ENCODE data around the gene ESYT3. TPM values are rescaled to one million over a fixed set of nuclear protein-coding genes. Genes with fewer than 3 reads are reported as not detected.

Gene ESYT3
- polyA plus RNA-seq, 4 donors, result 0.22 to 1.4 (median 0.31) TPM; not detected in 1

- no peak for DNase-seq
- no peak for FAIRE-seq
- no peaks in the 10 kb centered on the region for H3K4me1 ChIP-seq (ENCODE audit: control insufficient read depth in 3 of 3, insufficient read depth in 2 of 3, low read depth in 1 of 3, low read length in 2 of 3)
- no peaks in the 10 kb centered on the region for H3K9me3 ChIP-seq (ENCODE audit: control insufficient read depth in 2 of 2, insufficient read depth in 1 of 2, low read depth in 1 of 2, low read length in 1 of 2)
- H3K36me3 ChIP-seq (ENCODE audit: control insufficient read depth in 3 of 3, insufficient read depth in 2 of 3, low read depth in 1 of 3, low read length in 3 of 3), result peaks cover 0 to 2% (median 0%) of the 10 kb centered on the region in 3 donors
- WGBS, 3 donors, result 90 to 92% (median 91%) methylated on average over 12 of the region's 12 CpGs
- no peaks in the 10 kb centered on the region for H3K27me3 ChIP-seq (ENCODE audit: control insufficient read depth in 3 of 3, insufficient read depth in 3 of 3, low read length in 3 of 3)
- H3K27ac ChIP-seq (ENCODE audit: low read depth in 1 of 3, low read length in 2 of 3), result no peak overlapping the region
- H3K4me3 ChIP-seq (ENCODE audit: low read depth in 1 of 3, low read length in 3 of 3), result no peak overlapping the region
Observed at GRCh38 chr3:138395865-138396751, 38.3 kb upstream of the ESYT3 start.

- peaks cover 0 to 2% (median 0%) of the 10 kb centered on the region in 3 donors for H3K36me3 ChIP-seq (ENCODE audit: control insufficient read depth in 3 of 3, insufficient read depth in 2 of 3, low read depth in 1 of 3, low read length in 3 of 3)
- no peaks in the 10 kb centered on the region for H3K9me3 ChIP-seq (ENCODE audit: control insufficient read depth in 2 of 2, insufficient read depth in 1 of 2, low read depth in 1 of 2, low read length in 1 of 2)
- DNase-seq, result no peak
- H3K4me3 ChIP-seq (ENCODE audit: low read depth in 1 of 3, low read length in 3 of 3), result no peak overlapping the region
- FAIRE-seq, result no peak
- H3K27ac ChIP-seq (ENCODE audit: low read depth in 1 of 3, low read length in 2 of 3), result no peak overlapping the region
- WGBS, 3 donors, result 82 to 88% (median 87%) methylated on average over 14 of the region's 14 CpGs
- no peaks in the 10 kb centered on the region for H3K27me3 ChIP-seq (ENCODE audit: control insufficient read depth in 3 of 3, insufficient read depth in 3 of 3, low read length in 3 of 3)
- H3K4me1 ChIP-seq (ENCODE audit: control insufficient read depth in 3 of 3, insufficient read depth in 2 of 3, low read depth in 1 of 3, low read length in 2 of 3), result no peaks in the 10 kb centered on the region
Observed at GRCh38 chr3:138396752-138397410, 37.5 kb upstream of the ESYT3 start.

DNA sequence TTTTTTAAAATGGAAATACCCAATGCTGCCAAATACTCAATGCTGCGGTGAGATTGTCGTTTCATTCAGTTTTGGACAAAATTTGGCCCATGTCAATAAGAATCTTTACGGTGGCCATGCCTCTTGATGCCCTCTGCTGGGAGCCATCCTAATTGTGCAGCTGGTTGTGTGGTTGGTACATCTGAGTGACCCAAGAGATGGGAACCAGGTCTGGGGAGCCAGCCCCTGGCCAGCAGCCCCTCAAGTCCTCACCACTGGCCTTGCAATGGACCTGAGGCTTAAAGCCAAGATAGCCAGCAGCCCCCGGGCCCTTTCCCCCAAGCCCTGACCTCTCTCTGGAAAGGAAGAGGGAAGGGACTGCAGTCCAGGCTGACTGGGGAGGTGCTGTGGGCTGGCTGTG, 36.4 kb upstream of the ESYT3 start:
- no peak for DNase-seq
- Histone ChIP-seq H3K27ac (ENCODE audit: low read depth in 1 of 3, low read length in 2 of 3) (no peak overlapping the region), H3K36me3 (ENCODE audit: control insufficient read depth in 3 of 3, insufficient read depth in 2 of 3, low read depth in 1 of 3, low read length in 3 of 3) (peaks cover 0 to 7% (median 0%) of the 10 kb centered on the region in 3 donors), H3K27me3 (ENCODE audit: control insufficient read depth in 3 of 3, insufficient read depth in 3 of 3, low read length in 3 of 3) (no peaks in the 10 kb centered on the region), H3K9me3 (ENCODE audit: control insufficient read depth in 2 of 2, insufficient read depth in 1 of 2, low read depth in 1 of 2, low read length in 1 of 2) (no peaks in the 10 kb centered on the region), H3K4me1 (ENCODE audit: control insufficient read depth in 3 of 3, insufficient read depth in 2 of 3, low read depth in 1 of 3, low read length in 2 of 3) (no peaks in the 10 kb centered on the region), H3K4me3 (ENCODE audit: low read depth in 1 of 3, low read length in 3 of 3) (no peak overlapping the region)
- 84 to 90% (median 90%) methylated on average over 4 of the region's 4 CpGs for WGBS, 3 donors
- no peak for FAIRE-seq

GRCh38 chr3:138398791-138399575, 35.4 kb upstream of the ESYT3 start:
- Histone ChIP-seq H3K27me3 (ENCODE audit: control insufficient read depth in 3 of 3, insufficient read depth in 3 of 3, low read length in 3 of 3) (no peaks in the 10 kb centered on the region), H3K4me3 (ENCODE audit: low read depth in 1 of 3, low read length in 3 of 3) (no peak overlapping the region), H3K9me3 (ENCODE audit: control insufficient read depth in 2 of 2, insufficient read depth in 1 of 2, low read depth in 1 of 2, low read length in 1 of 2) (no peaks in the 10 kb centered on the region), H3K4me1 (ENCODE audit: control insufficient read depth in 3 of 3, insufficient read depth in 2 of 3, low read depth in 1 of 3, low read length in 2 of 3) (no peaks in the 10 kb centered on the region), H3K36me3 (ENCODE audit: control insufficient read depth in 3 of 3, insufficient read depth in 2 of 3, low read depth in 1 of 3, low read length in 3 of 3) (peaks cover 0 to 7% (median 0%) of the 10 kb centered on the region in 3 donors), H3K27ac (ENCODE audit: low read depth in 1 of 3, low read length in 2 of 3) (no peak overlapping the region)
- 84 to 88% (median 85%) methylated on average over 11 of the region's 11 CpGs for WGBS, 3 donors
- DNase-seq (no peak), FAIRE-seq (no peak)

GRCh38 chr3:138399766-138400165, 34.6 kb upstream of the ESYT3 start:
- no peak for FAIRE-seq
- no peaks in the 10 kb centered on the region for H3K4me1 ChIP-seq (ENCODE audit: control insufficient read depth in 3 of 3, insufficient read depth in 2 of 3, low read depth in 1 of 3, low read length in 2 of 3)
- peaks cover 0 to 7% (median 0%) of the 10 kb centered on the region in 3 donors for H3K36me3 ChIP-seq (ENCODE audit: control insufficient read depth in 3 of 3, insufficient read depth in 2 of 3, low read depth in 1 of 3, low read length in 3 of 3)
- no peak overlapping the region for H3K27ac ChIP-seq (ENCODE audit: low read depth in 1 of 3, low read length in 2 of 3)
- H3K27me3 ChIP-seq (ENCODE audit: control insufficient read depth in 3 of 3, insufficient read depth in 3 of 3, low read length in 3 of 3), result no peaks in the 10 kb centered on the region
- no peak for DNase-seq
- WGBS, 3 donors, result 72 to 80% (median 75%) methylated on average over 10 of the region's 10 CpGs
- H3K4me3 ChIP-seq (ENCODE audit: low read depth in 1 of 3, low read length in 3 of 3), result no peak overlapping the region
- H3K9me3 ChIP-seq (ENCODE audit: control insufficient read depth in 2 of 2, insufficient read depth in 1 of 2, low read depth in 1 of 2, low read length in 1 of 2), result no peaks in the 10 kb centered on the region

DNA sequence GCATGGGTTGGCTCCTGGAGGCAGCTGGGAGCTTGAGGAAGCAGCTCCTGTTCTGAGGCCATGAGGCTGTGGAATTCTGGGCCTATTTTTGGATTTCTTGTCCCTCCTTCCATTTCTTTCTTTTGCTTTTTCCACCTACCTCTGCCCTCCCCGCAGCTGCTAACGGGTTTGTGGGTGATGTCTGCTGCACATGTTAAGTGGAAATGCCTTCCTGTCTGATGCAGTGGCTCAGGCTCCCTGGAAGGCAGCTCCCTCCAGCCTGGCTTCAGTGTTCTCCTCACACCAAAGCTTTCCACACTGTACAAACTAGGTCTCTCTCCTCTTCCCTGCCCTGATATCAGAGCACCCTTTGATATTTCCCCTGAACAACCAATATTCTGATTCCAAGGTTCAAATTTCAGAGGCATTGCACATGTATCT, 33.8 kb upstream of the ESYT3 start:
- Histone ChIP-seq H3K4me1 (ENCODE audit: control insufficient read depth in 3 of 3, insufficient read depth in 2 of 3, low read depth in 1 of 3, low read length in 2 of 3) (no peaks in the 10 kb centered on the region), H3K27ac (ENCODE audit: low read depth in 1 of 3, low read length in 2 of 3) (no peak overlapping the region), H3K4me3 (ENCODE audit: low read depth in 1 of 3, low read length in 3 of 3) (no peak overlapping the region), H3K27me3 (ENCODE audit: control insufficient read depth in 3 of 3, insufficient read depth in 3 of 3, low read length in 3 of 3) (no peaks in the 10 kb centered on the region), H3K9me3 (ENCODE audit: control insufficient read depth in 2 of 2, insufficient read depth in 1 of 2, low read depth in 1 of 2, low read length in 1 of 2) (no peaks in the 10 kb centered on the region), H3K36me3 (ENCODE audit: control insufficient read depth in 3 of 3, insufficient read depth in 2 of 3, low read depth in 1 of 3, low read length in 3 of 3) (peaks cover 0 to 7% (median 0%) of the 10 kb centered on the region in 3 donors)
- 33 to 75% (median 34%) methylated on average over 2 of the region's 2 CpGs for WGBS, 3 donors
- no peak for DNase-seq
- no peak for FAIRE-seq

GRCh38 chr3:138401834-138402233, 32.6 kb upstream of the ESYT3 start:
- H3K4me1 ChIP-seq (ENCODE audit: control insufficient read depth in 3 of 3, insufficient read depth in 2 of 3, low read depth in 1 of 3, low read length in 2 of 3), result no peaks in the 10 kb centered on the region
- no peak for FAIRE-seq

GRCh38 chr3:138404121-138404520, 30.3 kb upstream of the ESYT3 start:
- no peak for FAIRE-seq
- H3K27ac ChIP-seq (ENCODE audit: low read depth in 1 of 3, low read length in 2 of 3), result no peak overlapping the region
- H3K27me3 ChIP-seq (ENCODE audit: control insufficient read depth in 3 of 3, insufficient read depth in 3 of 3, low read length in 3 of 3), result peaks cover 0 to 2% (median 0%) of the 10 kb centered on the region in 3 donors
- peaks cover 0 to 7% (median 0%) of the 10 kb centered on the region in 3 donors for H3K36me3 ChIP-seq (ENCODE audit: control insufficient read depth in 3 of 3, insufficient read depth in 2 of 3, low read depth in 1 of 3, low read length in 3 of 3)
- DNase-seq, result no peak
- 88 to 91% (median 90%) methylated on average over 6 of the region's 6 CpGs for WGBS, 3 donors
- no peaks in the 10 kb centered on the region for H3K9me3 ChIP-seq (ENCODE audit: control insufficient read depth in 2 of 2, insufficient read depth in 1 of 2, low read depth in 1 of 2, low read length in 1 of 2)
- H3K4me1 ChIP-seq (ENCODE audit: control insufficient read depth in 3 of 3, insufficient read depth in 2 of 3, low read depth in 1 of 3, low read length in 2 of 3), result no peaks in the 10 kb centered on the region
- H3K4me3 ChIP-seq (ENCODE audit: low read depth in 1 of 3, low read length in 3 of 3), result no peak overlapping the region

More at GRCh38 chr3:138401834-138402233, 32.6 kb upstream of the ESYT3 start:
- H3K9me3 ChIP-seq (ENCODE audit: control insufficient read depth in 2 of 2, insufficient read depth in 1 of 2, low read depth in 1 of 2, low read length in 1 of 2), result no peaks in the 10 kb centered on the region
- H3K4me3 ChIP-seq (ENCODE audit: low read depth in 1 of 3, low read length in 3 of 3), result no peak overlapping the region
- peaks cover 0 to 7% (median 0%) of the 10 kb centered on the region in 3 donors for H3K36me3 ChIP-seq (ENCODE audit: control insufficient read depth in 3 of 3, insufficient read depth in 2 of 3, low read depth in 1 of 3, low read length in 3 of 3)
- WGBS, 3 donors, result 87 to 97% (median 89%) methylated on average over 7 of the region's 7 CpGs
- no peak overlapping the region for H3K27ac ChIP-seq (ENCODE audit: low read depth in 1 of 3, low read length in 2 of 3)
- no peak for DNase-seq
- no peaks in the 10 kb centered on the region for H3K27me3 ChIP-seq (ENCODE audit: control insufficient read depth in 3 of 3, insufficient read depth in 3 of 3, low read length in 3 of 3)

Data from small intestine (tissue), 7 donors.